Measurements from ENCODE around the gene C3orf52.

Gene C3orf52

GRCh38 chr3:112119962-112120836 is 34.0 kb downstream of the C3orf52 start:
- peak in 1 of 2 experiments; percentile 10 for DNase-seq

- DNase-seq: no peak
These were observed 35.7 kb downstream of the C3orf52 start for GRCh38 chr3:112121577-112122547.

DNA sequence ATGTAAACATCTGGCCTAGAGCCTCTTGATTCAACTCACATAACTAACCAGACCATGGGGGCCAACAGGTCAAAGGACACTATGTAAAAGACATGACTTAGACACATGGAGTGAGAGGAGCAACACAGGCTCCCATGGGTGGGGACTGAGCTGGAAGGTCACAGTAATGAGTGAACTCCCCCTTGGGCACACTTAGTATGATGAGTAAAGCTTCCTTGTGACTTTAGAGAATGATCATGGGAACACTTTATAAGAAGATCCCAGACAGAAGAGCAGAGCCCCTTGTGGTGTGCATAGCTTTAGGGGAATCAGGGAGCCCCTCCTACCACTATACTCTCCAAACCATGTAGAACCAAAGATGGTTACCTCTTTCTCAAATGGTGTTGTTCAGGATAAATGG is 36.7 kb downstream of the C3orf52 start:
- DNase-seq: no peak

- no peak for DNase-seq
These were observed 37.4 kb downstream of the C3orf52 start for GRCh38 chr3:112123548-112123947.

- DNase-seq: no peak
These were observed 38.9 kb downstream of the C3orf52 start for GRCh38 chr3:112124907-112125607.

DNA sequence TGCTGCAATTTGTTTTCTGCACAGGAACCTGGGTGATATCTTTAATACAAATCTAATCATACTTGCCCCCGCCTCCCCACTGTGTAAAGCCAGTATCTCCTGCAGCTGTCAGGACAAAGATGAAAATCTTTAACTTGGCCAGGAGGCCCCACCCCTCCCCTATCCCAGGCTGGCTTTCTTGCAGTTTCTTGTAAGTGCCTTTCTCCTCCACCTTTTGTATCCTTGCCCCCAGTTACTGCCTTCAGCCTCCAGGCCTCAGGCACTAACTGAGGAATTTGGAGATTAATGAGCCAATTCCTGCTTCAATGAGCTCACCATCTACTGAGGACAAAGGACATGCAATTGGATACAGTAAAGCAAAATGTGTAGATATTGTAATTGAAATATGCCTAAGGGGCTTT is 40.3 kb downstream of the C3orf52 start:
- no peak for DNase-seq

- no peak for DNase-seq
These were observed 41.6 kb downstream of the C3orf52 start for GRCh38 chr3:112127522-112128494.

GRCh38 chr3:112128843-112129727 is 42.9 kb downstream of the C3orf52 start:
- DNase-seq: no peak

GRCh38 chr3:112129925-112130637 is 43.9 kb downstream of the C3orf52 start:
- no peak for DNase-seq

DNA sequence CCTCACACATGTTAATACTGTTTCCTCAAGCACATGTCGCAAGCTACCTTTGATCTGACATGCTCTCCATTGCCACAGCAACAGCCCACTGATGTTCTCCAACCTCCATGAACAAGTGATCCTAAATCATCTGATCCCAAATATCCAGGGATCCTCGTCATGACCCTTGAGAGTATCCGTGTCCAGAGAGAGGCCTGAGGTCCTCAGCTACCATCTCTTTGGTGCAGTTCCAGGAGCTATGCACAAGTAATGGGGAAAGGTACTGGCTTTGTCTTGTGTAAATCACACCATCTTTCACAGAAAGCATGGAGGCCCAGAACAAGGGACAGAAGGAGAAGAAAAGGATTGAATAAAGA is 44.4 kb downstream of the C3orf52 start:
- no peak for DNase-seq

DNA sequence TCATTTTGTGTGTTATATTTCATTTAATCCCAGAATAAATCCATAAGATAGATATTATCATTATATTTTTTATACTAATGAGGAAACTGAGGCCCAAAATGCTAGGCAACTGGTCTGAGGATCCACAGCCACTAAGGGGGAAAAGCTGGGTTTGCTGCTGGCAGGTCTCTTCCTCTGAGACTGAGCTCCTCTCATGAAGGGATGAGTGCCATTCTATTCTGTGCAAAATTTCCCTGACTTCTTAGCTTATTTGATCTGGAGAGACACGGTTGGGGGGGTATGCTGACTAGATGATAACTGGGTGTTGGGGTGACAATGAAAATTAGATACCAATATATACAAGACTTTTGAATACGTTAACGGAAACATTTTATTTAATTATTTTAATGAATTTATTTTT is 44.9 kb downstream of the C3orf52 start:
- DNase-seq: no peak

DNA sequence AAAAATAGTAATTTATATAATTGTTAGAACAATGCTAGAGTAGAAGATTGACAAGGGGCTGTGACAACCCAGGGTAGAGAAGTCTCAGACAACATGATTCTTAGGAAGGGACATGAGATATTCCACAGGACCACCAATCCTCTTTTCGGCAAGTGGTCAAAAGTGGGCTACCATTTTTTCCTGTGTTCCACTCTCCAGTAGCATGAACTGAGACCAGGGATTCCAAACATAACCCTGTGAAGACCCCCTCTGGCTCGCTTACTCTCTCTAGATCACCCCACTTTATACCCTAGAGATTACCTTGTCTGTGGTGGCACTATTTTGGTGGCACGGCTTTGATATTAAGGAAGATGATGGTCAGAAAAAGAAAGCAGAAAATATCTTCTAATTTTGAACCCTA is 45.9 kb downstream of the C3orf52 start:
- no peak for DNase-seq

GRCh38 chr3:112132554-112132953 is 46.4 kb downstream of the C3orf52 start:
- DNase-seq: no peak

- no peak for DNase-seq
These were observed 46.8 kb downstream of the C3orf52 start, which contains the start of gene GCSAM for GRCh38 chr3:112132975-112133448. GCSAM (minus strand) TSS chr3:112133248; CDS start chr3:112133120, 128 bp downstream.

DNA sequence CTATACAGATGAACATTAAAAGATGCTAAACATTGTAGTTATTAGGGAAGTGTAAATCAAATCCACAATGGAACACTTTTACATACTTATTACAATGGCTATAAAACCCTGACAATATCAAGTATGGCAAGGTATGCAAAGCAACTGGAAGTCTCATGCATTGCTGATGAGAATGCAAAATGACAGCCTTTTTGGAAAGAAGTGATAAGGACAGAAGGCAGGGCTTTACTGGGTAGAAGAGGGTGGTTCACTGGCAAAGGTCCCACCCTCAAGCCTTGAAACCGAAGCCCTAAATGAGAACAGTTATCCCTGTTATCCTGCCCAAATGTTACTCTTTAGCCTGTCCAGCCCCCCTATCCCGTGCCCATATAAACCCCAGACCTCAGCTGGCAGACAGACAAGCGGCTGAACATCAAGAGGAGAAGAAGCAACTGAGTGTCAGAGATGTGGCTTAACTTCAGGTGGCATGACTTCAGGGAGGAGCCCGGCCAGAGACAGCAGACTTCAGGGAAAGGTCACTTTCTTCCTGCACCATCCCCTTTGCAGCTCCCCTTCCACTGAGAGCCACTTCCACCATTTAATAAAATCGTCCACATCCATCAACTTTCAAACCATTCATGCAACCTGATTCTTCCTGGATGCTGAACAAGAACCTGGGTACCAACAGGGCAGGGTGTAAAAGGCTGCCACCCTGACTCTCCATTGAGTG is 47.6 kb downstream of the C3orf52 start:
- DNase-seq: no peak

GRCh38 chr3:112134335-112135124 is 48.3 kb downstream of the C3orf52 start:
- DNase-seq: no peak

- DNase-seq: no peak
These were observed 49.9 kb downstream of the C3orf52 start for GRCh38 chr3:112136046-112136445.

Measured in NCI-H187 (cell line).